Osteoblast (primary cell): ENCODE measurements around the gene SHLD2. TPM values are rescaled to one million over a fixed set of nuclear protein-coding genes. Genes with fewer than 3 reads are reported as not detected.

Source experiments
- DNase-seq: peaks from one replicate; pipeline ENCODE4 v3.0.0; 2011; ENCODE audit warnings: low spot score, mixed read lengths; ENCODE audit not compliant: insufficient read length; ENCODE audit errors: missing footprints
- H2AFZ ChIP-seq: 2 replicates; pipeline ENCODE4 v1.6.0; 2011; ENCODE audit warnings: mild to moderate bottlenecking, low read length
- H3K27ac ChIP-seq: 2 replicates; pipeline ENCODE4 v1.5.1; 2011; ENCODE audit warnings: mild to moderate bottlenecking, low read depth, low read length, moderate library complexity
- H3K27me3 ChIP-seq: 2 replicates; pipeline ENCODE4 v1.6.0; 2012; ENCODE audit warnings: mild to moderate bottlenecking, control low read depth, inconsistent platforms, low read length, moderate library complexity; ENCODE audit not compliant: insufficient read depth
- H3K36me3 ChIP-seq: 2 replicates; pipeline ENCODE4 v1.5.1; 2011; ENCODE audit warnings: mild to moderate bottlenecking, low read length, control low read depth, moderate library complexity; ENCODE audit not compliant: insufficient read depth
- H3K4me1 ChIP-seq: 2 replicates; pipeline ENCODE4 v1.5.1; 2011; ENCODE audit warnings: mild to moderate bottlenecking, low read length, control low read depth, moderate library complexity; ENCODE audit not compliant: insufficient read depth
- H3K4me2 ChIP-seq: 2 replicates; pipeline ENCODE4 v1.6.0; 2011; ENCODE audit warnings: mild to moderate bottlenecking, low read length; ENCODE audit not compliant: insufficient read depth
- H3K4me3 ChIP-seq: fragments of 200-600 bp; sonication (generic); 3 replicates; pipeline ENCODE4 v1.5.1; 2012; ENCODE audit warnings: mild to moderate bottlenecking, low read length, inconsistent platforms; ENCODE audit not compliant: insufficient read depth
- H3K79me2 ChIP-seq: 2 replicates; pipeline ENCODE4 v1.6.0; 2012; ENCODE audit warnings: mild to moderate bottlenecking, low read length, control low read depth, inconsistent platforms; ENCODE audit not compliant: insufficient read depth
- H3K9me3 ChIP-seq: 2 replicates; pipeline ENCODE4 v1.5.1; 2011; ENCODE audit warnings: low read depth, low read length, control low read depth
- H4K20me1 ChIP-seq: 2 replicates; pipeline ENCODE4 v1.6.0; 2012; ENCODE audit warnings: mild to moderate bottlenecking, low read length, control low read depth; ENCODE audit not compliant: insufficient read depth
- CTCF ChIP-seq: IDR thresholded peaks from 2 replicates; pipeline ENCODE4 v1.5.1; 2011; ENCODE audit warnings: mild to moderate bottlenecking, low read depth, low read length, moderate library complexity; ENCODE audit errors: extremely low read depth
- total RNA-seq: library from RNA; depleted of rRNA; stranded (reverse); fragments of >200 nt; gene quantifications from 2 replicates; pipeline ENCODE4 v1.2.3, GENCODE V29; 2012

The SHLD2 gene
- 39.5 and 40.9 TPM in 2 replicates for total RNA-seq

- Histone ChIP-seq H3K79me2 (peaks cover 85% of the 10 kb centered on the region), H3K4me1 (peaks cover 29% of the 10 kb centered on the region), H3K4me2 (peak within 1 kb of the TSS; percentile 95), H3K36me3 (peaks cover 4% of the 10 kb centered on the region), H3K9me3 (no peaks in the 10 kb centered on the region), H2AFZ (peak within 1 kb of the TSS; percentile 95), H4K20me1 (peaks cover 15% of the 10 kb centered on the region), H3K27me3 (no peaks in the 10 kb centered on the region), H3K4me3 (peak within 1 kb of the TSS; percentile 81), H3K27ac (peak within 1 kb of the TSS; percentile 93)
- DNase-seq: peak; percentile 98
- no peak for TF ChIP-seq CTCF
These were observed at the start of gene SHLD2, which contains the start of gene GLUD1 for GRCh38 chr10:87094373-87095235. Gene SHLD2 (plus strand): TSS chr10:87095206. CDS start chr10:87151355, 56,149 bp downstream. Gene GLUD1 (minus strand): TSS chr10:87094843. CDS start chr10:87094769, 74 bp downstream.

GRCh38 chr10:87045434-87045938 is 49.5 kb upstream of the SHLD2 start:
- H2AFZ ChIP-seq: no peak overlapping the region
- H3K9me3 ChIP-seq: no peaks in the 10 kb centered on the region
- H3K27ac ChIP-seq: no peak overlapping the region
- peaks cover 35% of the 10 kb centered on the region for H3K36me3 ChIP-seq
- no peaks in the 10 kb centered on the region for H3K27me3 ChIP-seq
- no peak for TF ChIP-seq CTCF
- H3K4me1 ChIP-seq: no peaks in the 10 kb centered on the region
- no peak overlapping the region for H3K4me2 ChIP-seq
- no peak for DNase-seq
- H3K79me2 ChIP-seq: no peaks in the 10 kb centered on the region
- no peaks in the 10 kb centered on the region for H4K20me1 ChIP-seq
- no peak overlapping the region for H3K4me3 ChIP-seq

GRCh38 chr10:87053111-87053510 is 41.9 kb upstream of the SHLD2 start:
- no peak for DNase-seq
- Histone ChIP-seq H3K79me2 (no peaks in the 10 kb centered on the region), H3K27me3 (no peaks in the 10 kb centered on the region), H3K4me1 (peaks cover 13% of the 10 kb centered on the region), H4K20me1 (no peaks in the 10 kb centered on the region), H2AFZ (no peak overlapping the region), H3K4me3 (no peak overlapping the region), H3K27ac (no peak overlapping the region), H3K9me3 (no peaks in the 10 kb centered on the region), H3K36me3 (peaks cover 71% of the 10 kb centered on the region), H3K4me2 (no peak overlapping the region)
- no peak for TF ChIP-seq CTCF

- H3K79me2 ChIP-seq: no peaks in the 10 kb centered on the region
- peaks cover 75% of the 10 kb centered on the region for H3K36me3 ChIP-seq
- no peaks in the 10 kb centered on the region for H3K27me3 ChIP-seq
These were observed 41.3 kb upstream of the SHLD2 start for GRCh38 chr10:87053577-87054181.

More at GRCh38 chr10:87053577-87054181, 41.3 kb upstream of the SHLD2 start:
- no peak for TF ChIP-seq CTCF
- Histone ChIP-seq H2AFZ (no peak overlapping the region), H3K4me1 (peaks cover 13% of the 10 kb centered on the region), H3K4me3 (no peak overlapping the region), H3K9me3 (no peaks in the 10 kb centered on the region), H4K20me1 (no peaks in the 10 kb centered on the region), H3K4me2 (no peak overlapping the region), H3K27ac (no peak overlapping the region)
- DNase-seq: no peak
